ENCODE results near the gene STK32A. TPM values are rescaled to one million over a fixed set of nuclear protein-coding genes. Genes with fewer than 3 reads are reported as not detected.

STK32A gene
- polyA plus RNA-seq, 1 donor (not counting 4 experiments of a cell fraction or from before 2014, with no cell fraction given), result 0.01 TPM

DNA sequence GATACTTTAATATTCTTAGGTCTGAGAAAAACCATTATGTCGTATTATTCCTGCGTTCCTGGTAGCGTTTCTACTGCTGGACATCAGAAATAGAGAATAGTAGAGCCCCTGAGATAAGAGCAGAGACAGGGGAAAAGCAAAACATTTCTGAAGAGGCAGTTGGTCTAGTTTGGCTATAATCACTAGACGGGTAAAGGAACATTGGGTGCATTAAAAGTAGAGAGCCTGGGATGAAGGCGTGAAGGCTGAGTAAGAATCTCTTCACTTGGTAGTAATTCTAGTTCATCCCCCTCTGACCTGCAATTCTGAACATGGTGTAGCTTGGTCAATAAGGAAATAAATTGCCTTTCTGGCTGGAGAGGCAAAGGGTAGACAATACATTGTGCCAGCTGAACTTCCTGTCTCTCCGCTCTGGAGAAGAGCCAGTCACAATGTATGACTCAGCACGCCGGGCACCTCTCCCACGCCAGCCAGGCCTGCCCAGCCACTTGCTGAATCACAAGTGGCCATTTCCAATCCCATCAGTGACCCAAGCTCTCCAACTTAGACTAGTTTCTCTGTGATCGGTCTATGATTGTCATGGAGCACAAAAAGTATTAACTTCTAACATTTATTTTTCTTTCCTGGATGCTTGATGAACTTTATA is 75.4 kb downstream of the STK32A start:
- Histone ChIP-seq H3K27me3 (ENCODE audit: control insufficient read depth, extremely low read depth, insufficient read depth, low read length) (no peaks in the 10 kb centered on the region), H3K4me2 (ENCODE audit: control insufficient read depth, extremely low read depth, insufficient read depth, low read depth, low read length) (no peak overlapping the region), H2AFZ (ENCODE audit: control insufficient read depth, low read length) (no peak overlapping the region), H3K9me3 (ENCODE audit: control insufficient read depth, low read depth, low read length) (no peaks in the 10 kb centered on the region), H3K9ac (ENCODE audit: control insufficient read depth, extremely low read depth, insufficient read depth, low read length) (no peak overlapping the region), H3K4me1 (ENCODE audit: control insufficient read depth, extremely low read depth, insufficient read depth, low read length) (no peaks in the 10 kb centered on the region), H4K20me1 (ENCODE audit: control insufficient read depth, extremely low read depth, insufficient read depth, low read length) (no peaks in the 10 kb centered on the region), H3K79me2 (ENCODE audit: control insufficient read depth, insufficient read depth, low read length) (no peaks in the 10 kb centered on the region), H3K9me1 (ENCODE audit: control insufficient read depth, extremely low read depth, insufficient read depth, low read length) (no peaks in the 10 kb centered on the region), H3K27ac (ENCODE audit: control insufficient read depth, insufficient read depth, low read length) (no peak overlapping the region), H3K36me3 (ENCODE audit: control insufficient read depth in 2 of 2, extremely low read depth in 1 of 2, insufficient read depth in 2 of 2, low read length in 2 of 2) (no peaks in the 10 kb centered on the region), H3K4me3 (ENCODE audit: control insufficient read depth in 2 of 3, extremely low read depth in 1 of 3, insufficient read depth in 2 of 3, low read depth in 1 of 3, low read length in 3 of 3) (no peak overlapping the region)
- no peak for TF ChIP-seq CTCF (optimal IDR thresholded peaks at IDR 0.05 in 1 of 3, IDR thresholded peaks at IDR 0.05 in 1 of 3, conservative IDR thresholded peaks at IDR 0.05 in 1 of 3; ENCODE audit: extremely low read depth in 1 of 3, insufficient read depth in 2 of 3, low read length in 3 of 3)
- no peak for TF ChIP-seq EZH2 (IDR thresholded peaks at IDR 0.05; ENCODE audit: low read length)
- dilution Hi-C loops (cut with MboI; ENCODE audit: extremely low pct_ligation_motif_present, low sequenced_read_pairs), result no loop called here
- DNase-seq (ENCODE audit: low read depth, low spot score), result no peak
- no peak for FAIRE-seq

DNA sequence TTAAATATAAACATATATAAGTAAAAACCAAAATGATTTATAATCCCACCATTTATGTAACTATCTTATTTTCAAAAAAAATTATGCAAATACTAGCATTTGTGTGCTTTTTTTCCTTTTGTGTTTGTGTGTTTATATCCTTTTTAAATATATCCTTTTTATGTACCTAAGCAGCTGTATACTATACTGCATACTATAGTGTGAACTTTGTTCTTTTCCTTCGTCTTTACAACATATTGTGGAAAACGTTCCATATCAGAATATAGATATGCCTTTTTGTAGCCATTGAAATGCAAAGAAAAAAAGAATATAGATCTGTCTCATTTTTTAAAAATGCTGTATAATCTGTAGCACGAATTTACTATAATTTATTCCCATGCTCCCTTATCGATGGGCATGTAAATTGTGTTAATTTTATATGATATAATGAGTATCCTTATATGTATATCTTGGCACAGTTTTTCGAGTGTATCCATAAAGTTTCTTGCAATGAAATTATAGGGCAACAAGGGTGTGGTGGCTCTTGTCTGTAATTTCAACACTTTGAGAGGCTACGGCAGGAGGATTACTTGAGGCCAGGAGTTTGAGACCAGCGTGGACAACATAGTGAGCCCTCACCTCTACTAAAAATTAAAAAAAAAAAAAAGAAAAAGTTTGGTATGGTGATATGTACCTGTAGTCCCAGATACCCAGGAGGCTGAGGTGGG is 83.3 kb downstream of the STK32A start:
- Histone ChIP-seq H3K4me2 (ENCODE audit: control insufficient read depth, extremely low read depth, insufficient read depth, low read depth, low read length) (no peak overlapping the region), H3K27me3 (ENCODE audit: control insufficient read depth, extremely low read depth, insufficient read depth, low read length) (no peaks in the 10 kb centered on the region), H3K4me3 (ENCODE audit: control insufficient read depth in 2 of 3, extremely low read depth in 1 of 3, insufficient read depth in 2 of 3, low read depth in 1 of 3, low read length in 3 of 3) (no peak overlapping the region), H3K9me1 (ENCODE audit: control insufficient read depth, extremely low read depth, insufficient read depth, low read length) (no peaks in the 10 kb centered on the region), H2AFZ (ENCODE audit: control insufficient read depth, low read length) (no peak overlapping the region), H3K79me2 (ENCODE audit: control insufficient read depth, insufficient read depth, low read length) (no peaks in the 10 kb centered on the region), H3K27ac (ENCODE audit: control insufficient read depth, insufficient read depth, low read length) (no peak overlapping the region), H3K9ac (ENCODE audit: control insufficient read depth, extremely low read depth, insufficient read depth, low read length) (no peak overlapping the region), H3K4me1 (ENCODE audit: control insufficient read depth, extremely low read depth, insufficient read depth, low read length) (no peaks in the 10 kb centered on the region), H3K36me3 (ENCODE audit: control insufficient read depth in 2 of 2, extremely low read depth in 1 of 2, insufficient read depth in 2 of 2, low read length in 2 of 2) (no peaks in the 10 kb centered on the region), H3K9me3 (ENCODE audit: control insufficient read depth, low read depth, low read length) (no peaks in the 10 kb centered on the region), H4K20me1 (ENCODE audit: control insufficient read depth, extremely low read depth, insufficient read depth, low read length) (no peaks in the 10 kb centered on the region)
- dilution Hi-C loops (cut with MboI; ENCODE audit: extremely low pct_ligation_motif_present, low sequenced_read_pairs), result no loop called here
- no peak for DNase-seq (ENCODE audit: low read depth, low spot score)
- FAIRE-seq, result no peak
- TF ChIP-seq CTCF (optimal IDR thresholded peaks at IDR 0.05 in 1 of 3, IDR thresholded peaks at IDR 0.05 in 1 of 3, conservative IDR thresholded peaks at IDR 0.05 in 1 of 3; ENCODE audit: extremely low read depth in 1 of 3, insufficient read depth in 2 of 3, low read length in 3 of 3), result no peak
- no peak for TF ChIP-seq EZH2 (IDR thresholded peaks at IDR 0.05; ENCODE audit: low read length)

All from keratinocyte (primary cell).